GM18499 (cell line): ENCODE measurements around the gene ULBP2.
"Not testable (repeated sequence)": the region's sequence is repeated elsewhere in the genome, so short reads cannot be mapped to it uniquely, and the experiment has no call there.

Experiments
- ATAC-seq: cut with Tn5 transposase; IDR thresholded peaks from one replicate; pipeline ENCODE4 v1.9.1; 2021; ENCODE audit warnings: moderate number of reproducible peaks; ENCODE audit not compliant: insufficient read depth, unreplicated experiment

Gene ULBP2

GRCh38 chr6:149947533-149947932, 5.7 kb downstream of the ULBP2 start:
- ATAC-seq: not testable (repeated sequence)

GRCh38 chr6:149948011-149948410, 6.2 kb downstream of the ULBP2 start:
- ATAC-seq: no peak

GRCh38 chr6:149948616-149949015, 6.8 kb downstream of the ULBP2 start:
- no peak for ATAC-seq

GRCh38 chr6:149950423-149950822, 8.6 kb downstream of the ULBP2 start:
- no peak for ATAC-seq

- ATAC-seq: no peak
Observed at GRCh38 chr6:149951096-149951495, 9.3 kb downstream of the ULBP2 start.

- no peak for ATAC-seq
Observed at GRCh38 chr6:149951626-149952025, 9.8 kb downstream of the ULBP2 start.

GRCh38 chr6:149953390-149953789, 11.6 kb downstream of the ULBP2 start:
- ATAC-seq: not testable (repeated sequence)

GRCh38 chr6:149953934-149954327, 12.1 kb downstream of the ULBP2 start:
- not testable (repeated sequence) for ATAC-seq

- not testable (repeated sequence) for ATAC-seq
Observed at GRCh38 chr6:149954328-149954983, 12.6 kb downstream of the ULBP2 start.

GRCh38 chr6:149954984-149955653, 13.3 kb downstream of the ULBP2 start:
- ATAC-seq: not testable (repeated sequence)

GRCh38 chr6:149955654-149956317, 14.0 kb downstream of the ULBP2 start:
- not testable (repeated sequence) for ATAC-seq

- not testable (repeated sequence) for ATAC-seq
Observed at GRCh38 chr6:149958124-149958523, 16.3 kb downstream of the ULBP2 start.

- ATAC-seq: not testable (repeated sequence)
Observed at GRCh38 chr6:149959806-149960205, 18.0 kb downstream of the ULBP2 start.

- no peak for ATAC-seq
Observed at GRCh38 chr6:149960488-149960887, 18.7 kb downstream of the ULBP2 start.

GRCh38 chr6:149961728-149962425, 20.1 kb downstream of the ULBP2 start:
- ATAC-seq: no peak

- no peak for ATAC-seq
Observed at GRCh38 chr6:149962461-149963211, 20.8 kb downstream of the ULBP2 start.

GRCh38 chr6:149963212-149963461, 21.3 kb downstream of the ULBP2 start:
- no peak for ATAC-seq

GRCh38 chr6:149963462-149964307, 21.9 kb downstream of the ULBP2 start, which contains the start of gene ULBP1:
Gene ULBP1, plus strand, starts transcription at chr6:149963943. Its CDS starts 107 bp downstream, at chr6:149964050.
- no peak for ATAC-seq
